Gastrocnemius medialis (tissue), 4 donors: ENCODE results near the gene ANKDD1A. TPM values are rescaled to one million over a fixed set of nuclear protein-coding genes. Genes with fewer than 3 reads are reported as not detected.

Source experiments
- ATAC-seq, 2 donors: fragments of 150-250 bp; one replicate each; pipeline ENCODE4 v1.9.1; 2016
- DNase-seq, 2 donors: peaks; one replicate each; pipeline ENCODE4 v3.0.0-alpha.2; 2019
- H3K27ac ChIP-seq, 4 donors: fragments of 200-600 bp; sonication (generic); 1 replicate in 1 of 4; 2 replicates in 3 of 4; pipeline ENCODE4 v1.5.1; 2016 to 2018; ENCODE audit warnings: mild to moderate bottlenecking in 2 of 4, moderate library complexity in 1 of 4
- H3K27me3 ChIP-seq, 3 donors: fragments of 200-600 bp; sonication (generic) in 2 of 3; 1 replicate in 1 of 3; 2 replicates in 2 of 3; pipeline versions ENCODE4 v1.5.1 to v1.6.0; 2016 to 2019; ENCODE audit warnings: mild to moderate bottlenecking in 1 of 3, moderate library complexity in 1 of 3
- H3K36me3 ChIP-seq, 2 donors: fragments of 200-600 bp; sonication (generic) in 1 of 2; one replicate each; pipeline ENCODE4 v1.5.1; 2017 to 2018
- H3K4me1 ChIP-seq, 2 donors: fragments of 200-600 bp; sonication (generic) in 1 of 2; one replicate each; pipeline ENCODE4 v1.5.1; 2016 to 2017; ENCODE audit warnings: mild to moderate bottlenecking in 2 of 2
- H3K4me3 ChIP-seq, 4 donors: fragments of 200-600 bp; sonication (generic) in 3 of 4; 1 replicate in 1 of 4; 2 replicates in 3 of 4; pipeline ENCODE4 v1.5.1; 2016 to 2019; ENCODE audit warnings: mild to moderate bottlenecking in 2 of 4
- H3K9me3 ChIP-seq, 3 donors: fragments of 200-600 bp; sonication (generic) in 2 of 3; 1 replicate in 1 of 3; 2 replicates in 2 of 3; pipeline ENCODE4 v1.5.1; 2016 to 2019
- POLR2A ChIP-seq, 2 donors: fragments of 450-650 bp; IDR thresholded peaks; one replicate each; pipeline ENCODE4 v1.6.1; 2017; ENCODE audit warnings: antibody characterized with exemption in 2 of 2, mild to moderate bottlenecking in 2 of 2, moderate library complexity in 2 of 2
- in situ Hi-C, 4 donors: fragments of 200-750 bp; cut with MboI; loops; one replicate each; pipeline versions ENCODE4 v1.15.0 to v1.8.0; 2017; ENCODE audit warnings: low sequenced_read_pairs in 4 of 4
- intact Hi-C: fragments of 100-400 bp; cut with DNase I; formaldehyde crosslinking; loops from one replicate; pipeline ENCODE4 v1.15.1; 2023; ENCODE audit warnings: low total_unique reads
- total RNA-seq, 4 donors: library from RNA; depleted of rRNA; stranded (reverse); fragments of >200 nt; gene quantifications; one replicate each; pipeline versions ENCODE4 v1.1.0 to v1.2.3, GENCODE V29; 2016
- TF ChIP-seq, protein P1 (sequence below), 5 experiments: fragments of 450-650 bp in 3 of 5; fragments of 200-600 bp in 2 of 5; sonication (generic) in 2 of 5; IDR thresholded peaks in 4 of 5; conservative IDR thresholded peaks in 1 of 5; 1 replicate in 4 of 5; 2 replicates in 1 of 5; pipeline ENCODE4 v1.5.1; 2016 to 2019; ENCODE audit warnings: antibody characterized with exemption in 5 of 5, mild to moderate bottlenecking in 3 of 5, moderate library complexity in 3 of 5

ANKDD1A gene
- total RNA-seq, 4 donors from 2014 or later = 0.11 to 0.39 (median 0.36) TPM; not detected in 1

DNA sequence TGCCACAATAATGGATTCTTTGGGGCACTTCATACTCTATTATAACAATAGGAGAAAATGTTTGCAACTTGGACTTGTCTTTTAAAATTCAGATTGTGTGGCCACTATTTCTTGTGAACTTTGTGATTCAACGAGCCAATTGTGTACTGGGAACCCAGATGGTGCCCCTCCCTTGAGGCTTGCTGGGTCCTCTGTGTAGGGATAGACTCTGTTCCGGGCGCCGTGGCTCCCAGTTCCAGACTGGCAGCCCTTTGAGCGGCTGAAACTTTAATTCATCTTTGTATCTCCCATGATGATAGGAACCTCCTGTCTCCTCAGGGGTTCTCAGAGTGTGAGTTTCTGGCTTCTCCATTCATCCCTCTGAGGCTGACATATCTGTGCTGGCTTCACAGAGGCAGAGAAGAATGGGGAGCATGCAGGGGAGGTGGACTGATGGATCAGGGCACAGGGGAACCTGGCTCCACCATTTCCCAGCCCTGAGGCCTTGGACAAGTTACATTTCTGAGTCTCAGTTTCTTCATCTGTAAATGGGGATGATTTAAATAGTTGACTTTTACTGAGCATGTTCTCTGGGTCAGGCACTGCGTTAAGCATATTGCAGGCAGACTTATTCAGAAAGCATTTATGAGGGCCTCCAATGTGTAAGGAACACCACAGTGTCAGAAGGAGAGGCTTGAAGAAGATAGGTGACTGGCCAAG, 15.2 kb upstream of the ANKDD1A start:
- H3K4me3 ChIP-seq = no peak overlapping the region
- in situ Hi-C loops = loop anchor here in 1 of 4 donors (10.0 kb wide), 1 partner anchor 52 kb away; the partner anchor contains the start of gene PLEKHO2
- H3K27me3 ChIP-seq = no peaks in the 10 kb centered on the region
- no peak for ATAC-seq
- intact Hi-C loops = no loop called here
- peak overlapping the region; percentile 49 to 80 (median 77) for H3K27ac ChIP-seq
- H3K4me1 ChIP-seq = peaks cover 38 to 42% of the 10 kb centered on the region in 2 donors
- TF ChIP-seq, protein P1, sequence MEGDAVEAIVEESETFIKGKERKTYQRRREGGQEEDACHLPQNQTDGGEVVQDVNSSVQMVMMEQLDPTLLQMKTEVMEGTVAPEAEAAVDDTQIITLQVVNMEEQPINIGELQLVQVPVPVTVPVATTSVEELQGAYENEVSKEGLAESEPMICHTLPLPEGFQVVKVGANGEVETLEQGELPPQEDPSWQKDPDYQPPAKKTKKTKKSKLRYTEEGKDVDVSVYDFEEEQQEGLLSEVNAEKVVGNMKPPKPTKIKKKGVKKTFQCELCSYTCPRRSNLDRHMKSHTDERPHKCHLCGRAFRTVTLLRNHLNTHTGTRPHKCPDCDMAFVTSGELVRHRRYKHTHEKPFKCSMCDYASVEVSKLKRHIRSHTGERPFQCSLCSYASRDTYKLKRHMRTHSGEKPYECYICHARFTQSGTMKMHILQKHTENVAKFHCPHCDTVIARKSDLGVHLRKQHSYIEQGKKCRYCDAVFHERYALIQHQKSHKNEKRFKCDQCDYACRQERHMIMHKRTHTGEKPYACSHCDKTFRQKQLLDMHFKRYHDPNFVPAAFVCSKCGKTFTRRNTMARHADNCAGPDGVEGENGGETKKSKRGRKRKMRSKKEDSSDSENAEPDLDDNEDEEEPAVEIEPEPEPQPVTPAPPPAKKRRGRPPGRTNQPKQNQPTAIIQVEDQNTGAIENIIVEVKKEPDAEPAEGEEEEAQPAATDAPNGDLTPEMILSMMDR (IDR thresholded peaks at IDR 0.05 in 4 of 5, conservative IDR thresholded peaks at IDR 0.05 in 1 of 5) = no peak
- no peak for TF ChIP-seq POLR2A (IDR thresholded peaks at IDR 0.05)
- no peaks in the 10 kb centered on the region for H3K9me3 ChIP-seq
- H3K36me3 ChIP-seq = no peaks in the 10 kb centered on the region
- DNase-seq = no peak

DNA sequence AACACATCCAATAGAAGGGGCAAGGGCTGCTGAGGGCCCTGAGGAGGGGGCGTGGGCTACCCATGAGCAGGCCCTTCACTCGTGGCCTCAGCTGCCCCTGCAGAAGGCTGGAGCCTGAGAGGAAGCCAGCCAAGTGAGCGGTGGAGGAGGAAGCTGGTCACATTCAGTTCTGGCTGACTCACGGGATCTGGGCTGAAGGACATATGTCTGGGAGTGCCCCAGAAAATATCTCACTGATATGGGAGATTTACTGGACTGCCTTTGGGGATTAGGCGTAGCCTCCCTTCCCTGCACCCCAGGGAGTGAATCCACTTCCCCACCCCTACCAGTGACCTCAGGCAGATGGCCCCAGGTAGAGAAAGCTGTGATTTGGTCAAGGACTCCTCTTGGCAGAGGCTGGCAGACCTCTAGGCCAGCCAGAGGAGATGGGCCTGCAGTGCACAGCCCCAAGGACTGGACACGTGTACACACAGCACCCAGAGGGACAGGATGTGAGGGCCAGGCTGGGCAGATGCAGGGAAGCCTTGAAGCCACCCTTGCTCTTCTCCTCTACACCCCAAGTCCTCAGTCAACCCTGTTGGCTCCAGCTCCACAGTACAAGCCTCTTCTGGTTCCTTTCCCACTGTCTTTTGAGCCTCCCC, 14.2 kb upstream of the ANKDD1A start:
- peaks cover 38 to 42% of the 10 kb centered on the region in 2 donors for H3K4me1 ChIP-seq
- ATAC-seq = peak; percentile 53 to 81
- intact Hi-C loops = no loop called here

DNA sequence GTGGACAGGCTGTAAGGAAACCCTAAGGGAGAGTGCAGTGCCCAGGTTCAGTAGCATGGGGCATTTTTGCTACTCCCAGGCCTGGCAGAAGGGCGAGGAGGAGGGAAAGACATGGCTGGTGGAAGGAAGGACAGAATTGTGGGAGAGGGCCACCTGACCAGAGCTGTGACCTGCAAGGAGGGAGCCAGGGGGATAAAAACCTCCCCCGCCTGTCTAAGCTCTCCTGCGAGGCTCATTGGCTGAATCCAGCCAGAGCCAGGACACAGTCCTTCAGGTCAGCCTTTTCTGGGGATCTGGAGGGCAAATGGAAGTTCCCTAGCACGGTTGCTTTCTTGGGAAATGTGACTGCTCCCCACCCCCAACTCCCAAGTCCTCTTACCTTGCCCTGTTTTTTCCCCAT, 13.3 kb upstream of the ANKDD1A start:
- Histone ChIP-seq H3K4me1 (peaks cover 35 to 41% of the 10 kb centered on the region in 2 donors), H3K36me3 (no peaks in the 10 kb centered on the region), H3K4me3 (no peak overlapping the region), H3K27me3 (no peaks in the 10 kb centered on the region), H3K9me3 (no peaks in the 10 kb centered on the region), H3K27ac (peak overlapping the region in 3 of 4 donors; percentile 75 to 80 (median 79))
- intact Hi-C loops (no loop called here), in situ Hi-C loops (loop anchor here in 1 of 4 donors (10.0 kb wide), 1 partner anchor 54 kb away; the partner anchor contains the start of gene PLEKHO2)
- DNase-seq (no peak), ATAC-seq (no peak)
- TF ChIP-seq, protein P1 (IDR thresholded peaks at IDR 0.05 in 4 of 5, conservative IDR thresholded peaks at IDR 0.05 in 1 of 5) = no peak

More for the DNA sequence above, 14.2 kb upstream of the ANKDD1A start:
- no peaks in the 10 kb centered on the region for H3K36me3 ChIP-seq
- DNase-seq = peak; percentile 64 to 70
- H3K27ac ChIP-seq = peak overlapping the region; percentile 49 to 80 (median 77)
- no peaks in the 10 kb centered on the region for H3K27me3 ChIP-seq
- no peaks in the 10 kb centered on the region for H3K9me3 ChIP-seq
- no peak for TF ChIP-seq POLR2A (IDR thresholded peaks at IDR 0.05)
- in situ Hi-C loops = loop anchor here in 1 of 4 donors (10.0 kb wide), 1 partner anchor 53 kb away; the partner anchor contains the start of gene PLEKHO2
- no peak overlapping the region for H3K4me3 ChIP-seq

DNA sequence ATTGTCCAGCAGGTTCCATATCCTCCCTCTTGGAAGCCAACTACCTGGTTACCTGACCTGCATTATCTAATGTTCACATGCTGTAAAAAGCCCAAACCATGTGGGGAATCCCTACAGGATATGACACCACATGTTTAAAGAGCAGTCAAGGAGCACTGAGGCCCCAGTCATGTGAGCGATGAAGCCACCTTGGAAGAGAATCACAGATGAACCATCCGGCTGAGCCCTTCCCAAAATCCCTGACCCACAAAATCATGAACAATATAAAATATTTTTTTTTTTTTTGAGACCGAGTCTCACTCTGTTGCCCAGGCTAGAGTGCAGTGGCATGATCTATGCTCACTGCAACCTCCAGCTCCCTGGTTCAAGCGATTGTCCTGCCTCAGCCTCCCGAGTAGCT, 10.6 kb upstream of the ANKDD1A start:
- TF ChIP-seq, protein P1 (IDR thresholded peaks at IDR 0.05 in 4 of 5, conservative IDR thresholded peaks at IDR 0.05 in 1 of 5) = no peak
- no peak for TF ChIP-seq POLR2A (IDR thresholded peaks at IDR 0.05)
- in situ Hi-C loops = loop anchor here in 3 of 4 donors (10.0 to 25.0 kb wide), 2 partner anchors 164 to 166 kb away; no protein-coding TSS in a partner anchor
- DNase-seq = no peak
- no peak overlapping the region for H3K27ac ChIP-seq
- H3K4me1 ChIP-seq = peaks cover 10 to 19% of the 10 kb centered on the region in 2 donors
- H3K27me3 ChIP-seq = no peaks in the 10 kb centered on the region
- no peak for ATAC-seq
- no peak overlapping the region for H3K4me3 ChIP-seq
- no peaks in the 10 kb centered on the region for H3K36me3 ChIP-seq
- intact Hi-C loops = no loop called here
- H3K9me3 ChIP-seq = no peaks in the 10 kb centered on the region

DNA sequence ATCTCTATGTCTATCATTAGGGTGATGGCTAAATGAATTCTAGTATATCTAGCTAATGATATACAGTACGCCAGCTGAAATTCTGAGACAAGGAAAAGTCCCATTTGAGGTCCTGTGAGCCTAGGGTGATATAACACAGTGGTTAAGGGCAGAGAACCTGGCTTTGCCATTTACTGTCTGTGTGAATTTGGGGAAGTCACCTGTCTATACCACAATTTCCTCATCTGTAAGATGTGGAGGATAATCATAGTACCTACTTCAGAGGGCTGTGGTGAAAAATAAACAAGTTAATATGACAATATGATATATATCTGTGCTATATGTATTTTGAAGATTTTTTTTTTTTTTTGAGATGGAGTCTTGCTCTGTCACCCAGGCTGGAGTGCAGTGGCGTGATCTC, 9.8 kb upstream of the ANKDD1A start:
- in situ Hi-C loops (loop anchor here in 3 of 4 donors (10.0 to 25.0 kb wide), 2 partner anchors 165 to 167 kb away; no protein-coding TSS in a partner anchor), intact Hi-C loops (no loop called here)
- H3K9me3 ChIP-seq = no peaks in the 10 kb centered on the region
- no peak for TF ChIP-seq POLR2A (IDR thresholded peaks at IDR 0.05)
- TF ChIP-seq, protein P1 (IDR thresholded peaks at IDR 0.05 in 4 of 5, conservative IDR thresholded peaks at IDR 0.05 in 1 of 5) = no peak
- H3K4me1 ChIP-seq = peaks cover 10 to 14% of the 10 kb centered on the region in 2 donors
- H3K4me3 ChIP-seq = no peak overlapping the region
- ATAC-seq (no peak), DNase-seq (no peak)
- no peak overlapping the region for H3K27ac ChIP-seq
- H3K36me3 ChIP-seq = no peaks in the 10 kb centered on the region
- no peaks in the 10 kb centered on the region for H3K27me3 ChIP-seq
